SU-DHL-6 (cell line): ENCODE data around the gene SLC9A9.

Experiments used
- H2AFZ ChIP-seq: fragments of 200-600 bp; sonication (generic); 2 replicates; pipeline ENCODE4 v1.6.1; 2014; ENCODE audit warnings: low read depth, mild to moderate bottlenecking, moderate library complexity, mixed read lengths, antibody characterized with exemption, low read length; ENCODE audit not compliant: severe bottlenecking
- H3F3A ChIP-seq: fragments of 200-600 bp; shearing (Covaris generic); 2 replicates; pipeline ENCODE4 v1.6.0; 2016; ENCODE audit warnings: antibody characterized with exemption, mild to moderate bottlenecking; ENCODE audit not compliant: insufficient read depth
- H3K27ac ChIP-seq: fragments of 200-600 bp; sonication (generic); 2 replicates; pipeline ENCODE4 v1.5.1; 2016; ENCODE audit warnings: low read depth, mild to moderate bottlenecking, low read length, moderate library complexity, mixed read lengths
- H3K27me3 ChIP-seq: fragments of 200-600 bp; sonication (generic), shearing (Covaris generic); 2 replicates; pipeline ENCODE4 v1.6.0; 2014; ENCODE audit warnings: mild to moderate bottlenecking, low read length
- H3K36me3 ChIP-seq: fragments of 200-600 bp; sonication (generic); 2 replicates; pipeline ENCODE4 v1.6.1; 2014; ENCODE audit warnings: mild to moderate bottlenecking, low read length, mixed read lengths
- H3K4me2 ChIP-seq: fragments of 300-600, 200-600 bp; shearing (Covaris generic), sonication (generic); 2 replicates; pipeline ENCODE4 v1.6.0; 2014; ENCODE audit warnings: low read length, low read depth, mild to moderate bottlenecking; ENCODE audit not compliant: poor library complexity, severe bottlenecking
- H3K4me3 ChIP-seq: fragments of 200-600 bp; sonication (generic); 2 replicates; pipeline ENCODE4 v1.5.1; 2014; ENCODE audit warnings: antibody characterized with exemption, low read length, mild to moderate bottlenecking, mixed read lengths; ENCODE audit not compliant: insufficient read depth, poor library complexity, severe bottlenecking
- H3K79me2 ChIP-seq: fragments of 200-600 bp; sonication (generic); 2 replicates; pipeline ENCODE4 v1.6.1; 2014; ENCODE audit warnings: mild to moderate bottlenecking, low read length, moderate library complexity; ENCODE audit not compliant: insufficient read depth
- H3K9ac ChIP-seq: fragments of 200-600 bp; sonication (generic); 2 replicates; pipeline ENCODE4 v1.7.0; 2014; ENCODE audit warnings: mild to moderate bottlenecking, low read length
- H3K9me2 ChIP-seq: fragments of 200-600 bp; sonication (generic); replicated peaks from 2 replicates; pipeline ENCODE4 v1.6.1; 2014; ENCODE audit warnings: low read length; ENCODE audit not compliant: insufficient read depth
- H3K9me3 ChIP-seq: fragments of 200-600 bp; sonication (generic); 2 replicates; pipeline ENCODE4 v1.6.1; 2014; ENCODE audit warnings: low read length, mixed read lengths; ENCODE audit not compliant: insufficient read depth
- H4K20me1 ChIP-seq: fragments of 200-600 bp; sonication (generic); 2 replicates; pipeline ENCODE4 v1.6.1; 2014; ENCODE audit warnings: low read depth, mild to moderate bottlenecking, antibody characterized with exemption, low read length, moderate library complexity, mixed read lengths
- EZH2phosphoT487 ChIP-seq: fragments of 200-600 bp; sonication (generic), shearing (Covaris generic); conservative IDR thresholded peaks from 2 replicates; pipeline ENCODE4 v1.6.1; 2018; ENCODE audit warnings: mild to moderate bottlenecking, antibody characterized with exemption, low read length, moderate library complexity, mixed read lengths
- TF ChIP-seq, protein P1 (sequence below): fragments of 200-600 bp; sonication (generic); IDR thresholded peaks from one replicate; pipeline ENCODE4 v1.5.1; 2017; ENCODE audit warnings: antibody characterized with exemption, mild to moderate bottlenecking, low read length, moderate library complexity; ENCODE audit not compliant: insufficient read depth, poor library complexity, severe bottlenecking

Gene SLC9A9

DNA sequence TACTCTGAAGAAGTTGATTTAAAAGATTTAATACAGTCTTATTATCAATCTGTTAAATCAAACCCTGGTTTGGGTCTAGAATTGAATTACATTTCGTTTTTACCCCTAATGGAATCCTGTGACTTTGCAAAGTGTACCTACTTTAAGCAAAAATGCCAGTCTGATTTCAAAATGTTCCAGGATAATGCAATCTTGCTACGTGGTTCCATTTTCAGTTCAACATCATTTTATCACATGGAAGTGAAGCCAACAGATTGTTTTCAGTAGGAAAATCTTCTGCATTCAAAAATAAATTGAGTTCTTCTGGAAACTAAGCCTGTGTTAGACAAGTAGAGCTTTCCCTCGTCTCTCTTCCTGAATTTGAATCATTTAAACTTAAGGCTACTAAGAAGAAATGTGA lies 372.3 kb downstream of the SLC9A9 start:
- H3K4me2 ChIP-seq = no peak overlapping the region
- no peaks in the 10 kb centered on the region for H3K9me2 ChIP-seq
- no peak overlapping the region for H2AFZ ChIP-seq
- no peak overlapping the region for H3K9ac ChIP-seq
- no peak overlapping the region for H3K27ac ChIP-seq
- H3K9me3 ChIP-seq = no peaks in the 10 kb centered on the region
- H4K20me1 ChIP-seq = no peaks in the 10 kb centered on the region
- H3K36me3 ChIP-seq = no peaks in the 10 kb centered on the region
- TF ChIP-seq, protein P1, sequence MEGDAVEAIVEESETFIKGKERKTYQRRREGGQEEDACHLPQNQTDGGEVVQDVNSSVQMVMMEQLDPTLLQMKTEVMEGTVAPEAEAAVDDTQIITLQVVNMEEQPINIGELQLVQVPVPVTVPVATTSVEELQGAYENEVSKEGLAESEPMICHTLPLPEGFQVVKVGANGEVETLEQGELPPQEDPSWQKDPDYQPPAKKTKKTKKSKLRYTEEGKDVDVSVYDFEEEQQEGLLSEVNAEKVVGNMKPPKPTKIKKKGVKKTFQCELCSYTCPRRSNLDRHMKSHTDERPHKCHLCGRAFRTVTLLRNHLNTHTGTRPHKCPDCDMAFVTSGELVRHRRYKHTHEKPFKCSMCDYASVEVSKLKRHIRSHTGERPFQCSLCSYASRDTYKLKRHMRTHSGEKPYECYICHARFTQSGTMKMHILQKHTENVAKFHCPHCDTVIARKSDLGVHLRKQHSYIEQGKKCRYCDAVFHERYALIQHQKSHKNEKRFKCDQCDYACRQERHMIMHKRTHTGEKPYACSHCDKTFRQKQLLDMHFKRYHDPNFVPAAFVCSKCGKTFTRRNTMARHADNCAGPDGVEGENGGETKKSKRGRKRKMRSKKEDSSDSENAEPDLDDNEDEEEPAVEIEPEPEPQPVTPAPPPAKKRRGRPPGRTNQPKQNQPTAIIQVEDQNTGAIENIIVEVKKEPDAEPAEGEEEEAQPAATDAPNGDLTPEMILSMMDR = no peak
- TF ChIP-seq EZH2phosphoT487 = no peak
- no peaks in the 10 kb centered on the region for H3K79me2 ChIP-seq
- no peak overlapping the region for H3K4me3 ChIP-seq
- no peaks in the 10 kb centered on the region for H3K27me3 ChIP-seq
- H3F3A ChIP-seq = no peaks in the 10 kb centered on the region

DNA sequence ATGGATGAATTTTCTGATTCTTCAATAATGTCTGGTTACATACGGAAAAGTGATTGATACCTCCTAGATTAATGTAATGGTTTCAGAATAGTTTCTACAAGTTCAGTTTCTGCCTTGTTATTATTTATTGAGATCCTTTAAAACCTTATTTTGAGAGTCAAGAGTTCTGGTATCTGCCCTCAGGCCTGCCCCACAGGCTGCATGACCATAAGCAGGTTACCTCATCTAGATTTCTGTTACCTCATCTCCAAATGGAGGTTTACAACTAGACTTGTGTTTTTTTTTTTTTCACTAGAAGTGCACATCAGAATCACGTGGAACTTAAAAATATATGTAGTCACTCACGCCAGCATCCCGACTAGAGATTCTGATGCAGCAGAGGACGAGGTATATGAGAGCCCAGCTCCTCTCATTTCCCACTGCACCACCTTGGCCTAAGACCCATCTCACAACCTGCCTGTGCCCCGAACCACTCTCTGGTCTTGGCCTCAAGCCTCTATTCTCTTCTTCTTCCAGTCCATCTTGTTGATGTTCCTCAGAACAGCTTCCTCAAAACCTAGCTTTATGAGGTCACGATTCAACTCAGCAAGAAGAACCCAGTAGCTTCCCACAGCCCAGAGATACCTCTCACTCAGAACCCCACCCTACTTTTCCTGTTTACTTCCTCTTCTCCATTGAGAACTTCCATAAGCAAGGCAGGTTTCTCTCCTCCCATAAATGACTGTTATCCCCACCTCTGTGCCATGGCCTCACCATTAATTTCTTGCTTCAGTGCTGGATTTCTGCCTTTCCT lies 375.3 kb downstream of the SLC9A9 start:
- TF ChIP-seq, protein P1 = no peak
- TF ChIP-seq EZH2phosphoT487 = no peak
- Histone ChIP-seq H3K27ac (no peak overlapping the region), H4K20me1 (no peaks in the 10 kb centered on the region), H3K9me3 (no peaks in the 10 kb centered on the region), H3K4me2 (no peak overlapping the region), H3K9ac (no peak overlapping the region), H3F3A (no peaks in the 10 kb centered on the region), H3K36me3 (no peaks in the 10 kb centered on the region), H3K79me2 (no peaks in the 10 kb centered on the region), H3K27me3 (no peaks in the 10 kb centered on the region), H3K9me2 (no peaks in the 10 kb centered on the region), H2AFZ (no peak overlapping the region), H3K4me3 (no peak overlapping the region)

DNA sequence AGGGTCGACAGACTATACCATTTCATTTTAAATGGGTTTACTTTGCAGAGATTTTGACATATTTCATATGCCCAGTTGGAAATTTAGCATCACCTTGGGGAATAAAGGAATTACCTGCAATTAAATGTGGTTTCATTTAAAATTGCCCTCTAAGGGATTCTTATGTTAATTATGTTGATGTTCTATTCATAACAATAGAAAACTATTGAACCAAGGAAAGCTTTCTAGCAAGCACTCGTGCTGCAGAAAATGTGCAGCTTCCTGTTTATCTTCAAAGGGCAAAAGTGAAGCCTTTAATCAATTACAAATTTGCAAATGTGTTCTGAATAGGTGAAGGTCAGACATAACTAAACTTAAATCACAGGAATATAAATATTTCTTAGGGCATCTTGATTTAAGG lies 376.6 kb downstream of the SLC9A9 start:
- TF ChIP-seq EZH2phosphoT487 = no peak
- TF ChIP-seq, protein P1 = no peak
- H3F3A ChIP-seq = no peaks in the 10 kb centered on the region
- H4K20me1 ChIP-seq = no peaks in the 10 kb centered on the region
- no peak overlapping the region for H2AFZ ChIP-seq
- no peaks in the 10 kb centered on the region for H3K79me2 ChIP-seq
- no peak overlapping the region for H3K9ac ChIP-seq
- H3K36me3 ChIP-seq = no peaks in the 10 kb centered on the region
- no peak overlapping the region for H3K27ac ChIP-seq
- H3K27me3 ChIP-seq = no peaks in the 10 kb centered on the region
- H3K9me3 ChIP-seq = no peaks in the 10 kb centered on the region
- H3K9me2 ChIP-seq = no peaks in the 10 kb centered on the region
- H3K4me3 ChIP-seq = no peak overlapping the region
- H3K4me2 ChIP-seq = no peak overlapping the region
